HG03066 (cell line): Measurements from ENCODE around the gene KCTD7.
"Not testable (repeated sequence)": the region's sequence is repeated elsewhere in the genome, so short reads cannot be mapped to it uniquely, and the experiment has no call there.

Source experiments
- ATAC-seq: cut with Tn5 transposase; IDR thresholded peaks from one replicate; pipeline ENCODE4 v1.9.1; 2021; ENCODE audit warnings: low read depth; ENCODE audit not compliant: unreplicated experiment

Gene KCTD7

GRCh38 chr7:66651026-66651425, 22.3 kb downstream of the KCTD7 start:
- ATAC-seq = not testable (repeated sequence)

- ATAC-seq = not testable (repeated sequence)
These were observed 25.1 kb downstream of the KCTD7 start for GRCh38 chr7:66653719-66654274.

- ATAC-seq = peak; percentile 88
These were observed 25.8 kb downstream of the KCTD7 start for GRCh38 chr7:66654275-66655112.

- peak; percentile 8 for ATAC-seq
These were observed 26.6 kb downstream of the KCTD7 start for GRCh38 chr7:66655113-66655806.

GRCh38 chr7:66655826-66656485, 27.3 kb downstream of the KCTD7 start:
- not testable (repeated sequence) for ATAC-seq

- no peak for ATAC-seq
These were observed 29.1 kb downstream of the KCTD7 start for GRCh38 chr7:66657798-66658197.

- ATAC-seq = no peak
These were observed 34.1 kb downstream of the KCTD7 start for GRCh38 chr7:66662646-66663264.

- no peak for ATAC-seq
These were observed 36.1 kb downstream of the KCTD7 start for GRCh38 chr7:66664590-66665293.

GRCh38 chr7:66666313-66666952, 37.8 kb downstream of the KCTD7 start:
- ATAC-seq = no peak

- no peak for ATAC-seq
These were observed 38.5 kb downstream of the KCTD7 start for GRCh38 chr7:66667023-66667728.

- no peak for ATAC-seq
These were observed 39.4 kb downstream of the KCTD7 start for GRCh38 chr7:66668112-66668511.

GRCh38 chr7:66668677-66669076, 40.0 kb downstream of the KCTD7 start:
- no peak for ATAC-seq

- no peak for ATAC-seq
These were observed 40.4 kb downstream of the KCTD7 start for GRCh38 chr7:66669088-66669487.

GRCh38 chr7:66669496-66669895, 40.8 kb downstream of the KCTD7 start:
- ATAC-seq = no peak

- ATAC-seq = no peak
These were observed 42.4 kb downstream of the KCTD7 start for GRCh38 chr7:66671034-66671433.

GRCh38 chr7:66671486-66671885, 42.8 kb downstream of the KCTD7 start:
- ATAC-seq = not testable (repeated sequence)

- ATAC-seq = not testable (repeated sequence)
These were observed 43.9 kb downstream of the KCTD7 start for GRCh38 chr7:66672432-66673123.

GRCh38 chr7:66673124-66673640, 44.5 kb downstream of the KCTD7 start:
- ATAC-seq = not testable (repeated sequence)
